ENCODE results near the gene CDH8.
"Not testable (repeated sequence)": the region's sequence is repeated elsewhere in the genome, so short reads cannot be mapped to it uniquely, and the experiment has no call there.

Gene CDH8

DNA sequence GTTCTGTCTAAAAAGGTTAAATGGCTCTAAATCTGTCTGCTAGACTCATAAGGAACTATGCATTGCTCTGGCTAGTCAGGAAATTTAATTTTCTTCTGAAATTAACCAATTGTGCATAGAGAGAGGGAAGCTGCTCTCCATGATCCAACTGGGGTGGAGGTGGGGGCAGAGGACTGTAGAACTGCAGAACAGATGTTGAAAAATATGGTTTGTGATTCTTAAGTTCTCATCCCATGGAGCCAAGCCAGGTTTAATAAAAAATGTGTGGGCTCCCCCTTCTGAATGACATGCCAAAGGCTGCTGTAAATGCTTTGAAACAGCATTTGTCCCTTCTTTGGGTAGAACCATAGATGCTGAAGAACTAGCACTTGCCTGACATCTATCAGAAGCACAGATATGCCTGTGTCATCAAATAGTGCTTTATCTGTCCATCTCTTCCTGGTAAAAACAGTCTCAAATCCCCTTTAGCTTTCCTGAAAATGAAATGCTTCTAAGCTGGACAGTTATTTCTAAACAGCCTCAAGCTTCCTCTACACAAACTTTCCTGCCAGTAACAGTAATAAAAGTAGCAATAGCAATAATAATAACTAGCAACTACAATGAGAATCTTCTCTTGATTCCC lies 221.4 kb downstream of the CDH8 start:
- H3K9me3 Mint-ChIP-seq: peaks cover 0 to 4% of the 10 kb centered on the region in 2 donors
- DNase-seq (no peak), ATAC-seq (no peak)
- no peaks in the 10 kb centered on the region for H3K4me1 Mint-ChIP-seq
- H3K27me3 Mint-ChIP-seq: no peaks in the 10 kb centered on the region
- H3K4me3 Mint-ChIP-seq: no peak overlapping the region
- no peak overlapping the region for H3K27ac Mint-ChIP-seq

- Mint-ChIP-seq H3K27ac (no peak overlapping the region), H3K4me3 (no peak overlapping the region), H3K4me1 (no peaks in the 10 kb centered on the region), H3K9me3 (no peaks in the 10 kb centered on the region), H3K27me3 (no peaks in the 10 kb centered on the region)
- no peak for ATAC-seq
- no peak for DNase-seq
Measured at GRCh38 chr16:61813339-61813738, 222.9 kb downstream of the CDH8 start.

DNA sequence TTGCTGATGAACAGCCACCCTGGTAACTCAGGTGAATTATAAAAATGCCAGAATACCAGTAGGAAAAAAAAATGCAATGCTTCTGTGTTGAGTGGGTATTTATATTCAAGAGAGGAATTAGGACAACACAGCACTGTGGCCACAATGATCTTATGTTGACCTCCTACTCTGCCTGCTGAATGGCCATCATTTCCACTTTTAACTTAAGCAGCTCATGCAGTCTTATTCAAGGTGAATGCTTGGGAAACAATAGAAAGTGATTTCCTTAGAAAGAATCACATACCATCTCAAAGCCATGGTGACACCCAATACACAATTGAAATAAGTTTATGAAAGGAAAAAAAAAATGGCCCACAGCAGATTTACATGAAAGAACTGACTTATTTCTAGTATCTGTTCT lies 224.0 kb downstream of the CDH8 start:
- Mint-ChIP-seq H3K27me3 (no peaks in the 10 kb centered on the region), H3K4me3 (no peak overlapping the region), H3K9me3 (no peaks in the 10 kb centered on the region), H3K27ac (no peak overlapping the region), H3K4me1 (no peaks in the 10 kb centered on the region)
- no peak for ATAC-seq
- no peak for DNase-seq

- no peaks in the 10 kb centered on the region for H3K27me3 Mint-ChIP-seq
- ATAC-seq (no peak), DNase-seq (no peak)
- no peak overlapping the region for H3K27ac Mint-ChIP-seq
- H3K4me3 Mint-ChIP-seq: no peak overlapping the region
- no peaks in the 10 kb centered on the region for H3K4me1 Mint-ChIP-seq
- H3K9me3 Mint-ChIP-seq: peaks cover 0 to 7% of the 10 kb centered on the region in 2 donors
Measured at GRCh38 chr16:61807551-61807950, 228.7 kb downstream of the CDH8 start.

DNA sequence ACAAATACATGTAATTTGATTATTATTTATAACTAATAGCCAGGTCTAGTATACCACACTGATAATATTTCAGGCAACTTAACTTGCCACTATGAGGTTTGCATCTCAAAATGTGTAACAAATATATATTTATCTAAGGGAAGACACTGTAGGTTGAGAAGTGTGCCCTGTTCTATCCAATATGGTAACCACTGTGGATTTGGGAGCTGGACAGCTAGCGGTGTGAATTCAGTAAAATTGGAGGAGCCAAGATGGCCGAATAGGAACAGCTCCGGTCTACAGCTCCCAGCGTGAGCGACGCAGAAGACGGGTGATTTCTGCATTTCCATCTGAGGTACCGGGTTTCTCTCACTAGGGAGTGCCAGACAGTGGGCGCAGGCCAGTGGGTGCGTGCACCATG lies 235.0 kb downstream of the CDH8 start:
- peaks cover 4 to 20% of the 10 kb centered on the region in 2 donors for H3K9me3 Mint-ChIP-seq
- H3K27me3 Mint-ChIP-seq: not testable (repeated sequence)

DNA sequence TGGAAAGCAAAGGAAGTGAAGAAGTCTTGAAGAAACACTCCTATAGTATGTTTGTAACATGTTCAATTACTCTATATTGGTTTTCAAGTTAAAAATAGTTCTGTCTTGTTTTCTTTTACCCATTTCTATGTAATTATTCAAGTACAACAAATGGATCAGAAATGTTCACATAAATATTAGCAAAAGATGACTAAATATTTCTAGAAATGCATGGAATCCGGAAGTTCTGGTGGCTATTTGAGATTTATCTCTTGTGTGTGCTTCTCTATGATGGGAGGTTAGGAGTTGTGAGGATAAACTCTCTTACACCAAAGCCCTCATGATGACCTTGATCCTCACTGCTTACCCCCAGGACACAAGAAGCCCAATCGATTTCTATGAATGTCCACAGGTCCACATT lies 237.5 kb downstream of the CDH8 start:
- H3K9me3 Mint-ChIP-seq: peaks cover 13 to 24% of the 10 kb centered on the region in 2 donors
- no peaks in the 10 kb centered on the region for H3K4me1 Mint-ChIP-seq
- DNase-seq (no peak), ATAC-seq (no peak)
- no peak overlapping the region for H3K27ac Mint-ChIP-seq
- H3K27me3 Mint-ChIP-seq: no peaks in the 10 kb centered on the region
- H3K4me3 Mint-ChIP-seq: no peak overlapping the region

More for the DNA sequence above, 235.0 kb downstream of the CDH8 start:
- not testable (repeated sequence) for H3K27ac Mint-ChIP-seq, H3K4me1 Mint-ChIP-seq, H3K4me3 Mint-ChIP-seq, ATAC-seq, DNase-seq

DNA sequence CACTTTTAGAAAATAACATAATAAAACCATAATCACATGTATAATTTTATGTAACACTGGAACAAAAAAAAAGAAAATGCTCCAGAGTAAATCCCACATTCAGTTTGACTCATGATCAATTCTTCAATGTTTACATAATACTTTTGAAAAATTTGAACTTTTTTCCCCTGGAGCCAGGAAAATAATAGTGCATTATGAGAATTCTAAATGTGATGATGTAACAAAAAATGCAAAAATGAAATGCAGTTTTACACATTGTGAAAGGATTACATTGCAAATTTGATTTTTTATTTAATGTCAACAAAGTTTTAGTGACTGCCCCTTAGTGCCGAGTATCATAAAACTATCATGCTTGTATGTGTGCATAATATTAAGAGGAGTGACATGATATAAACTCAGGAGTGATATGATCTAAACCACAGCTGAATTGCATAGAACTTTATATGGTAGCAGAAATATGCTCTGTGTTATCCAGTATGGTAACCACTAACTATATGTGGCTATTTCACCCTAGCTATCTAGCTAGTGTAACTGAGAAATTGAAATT lies 238.2 kb downstream of the CDH8 start:
- no peaks in the 10 kb centered on the region for H3K27me3 Mint-ChIP-seq
- ATAC-seq (no peak), DNase-seq (no peak)
- H3K9me3 Mint-ChIP-seq: peaks cover 13 to 18% of the 10 kb centered on the region in 2 donors
- H3K27ac Mint-ChIP-seq: no peak overlapping the region
- H3K4me3 Mint-ChIP-seq: no peak overlapping the region
- H3K4me1 Mint-ChIP-seq: no peaks in the 10 kb centered on the region

- ATAC-seq (no peak), DNase-seq (no peak)
- peaks cover 13 to 18% of the 10 kb centered on the region in 2 donors for H3K9me3 Mint-ChIP-seq
- H3K4me1 Mint-ChIP-seq: no peaks in the 10 kb centered on the region
- H3K27me3 Mint-ChIP-seq: no peaks in the 10 kb centered on the region
- no peak overlapping the region for H3K4me3 Mint-ChIP-seq
- no peak overlapping the region for H3K27ac Mint-ChIP-seq
Measured at GRCh38 chr16:61797296-61797795, 238.9 kb downstream of the CDH8 start.

- ATAC-seq: no peak
- Mint-ChIP-seq H3K27me3 (no peaks in the 10 kb centered on the region), H3K9me3 (peaks cover 9 to 12% of the 10 kb centered on the region in 2 donors), H3K4me3 (no peak overlapping the region), H3K4me1 (no peaks in the 10 kb centered on the region), H3K27ac (no peak overlapping the region)
- no peak for DNase-seq
Measured at GRCh38 chr16:61792194-61792909, 243.9 kb downstream of the CDH8 start.

DNA sequence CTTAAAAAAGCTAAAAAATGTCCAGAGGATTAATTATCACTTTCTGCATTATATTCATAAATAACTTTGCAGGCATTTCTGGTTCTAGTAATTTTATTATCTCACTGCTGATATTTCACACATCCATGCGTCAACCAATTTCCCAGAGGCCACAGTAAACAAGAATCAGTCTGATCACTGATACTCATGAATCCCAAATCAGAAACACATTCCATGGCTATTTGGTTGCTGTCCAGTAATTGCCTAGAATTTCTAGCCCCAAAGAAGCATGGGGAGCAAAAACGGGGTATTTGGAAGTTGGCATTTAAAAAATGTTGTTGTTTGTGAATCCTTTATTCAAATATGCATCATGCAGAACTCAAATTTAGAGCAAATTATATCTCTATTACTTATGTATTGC lies 244.8 kb downstream of the CDH8 start:
- Mint-ChIP-seq H3K27ac (no peak overlapping the region), H3K4me1 (no peaks in the 10 kb centered on the region), H3K27me3 (no peaks in the 10 kb centered on the region), H3K9me3 (peaks cover 4 to 9% of the 10 kb centered on the region in 2 donors), H3K4me3 (no peak overlapping the region)
- no peak for DNase-seq
- ATAC-seq: no peak

GRCh38 chr16:61781855-61782254 lies 254.4 kb downstream of the CDH8 start:
- H3K27me3 Mint-ChIP-seq, DNase-seq, H3K27ac Mint-ChIP-seq, H3K4me3 Mint-ChIP-seq, H3K4me1 Mint-ChIP-seq, ATAC-seq: not testable (repeated sequence)
- peaks cover 6 to 15% of the 10 kb centered on the region in 2 donors for H3K9me3 Mint-ChIP-seq

DNA sequence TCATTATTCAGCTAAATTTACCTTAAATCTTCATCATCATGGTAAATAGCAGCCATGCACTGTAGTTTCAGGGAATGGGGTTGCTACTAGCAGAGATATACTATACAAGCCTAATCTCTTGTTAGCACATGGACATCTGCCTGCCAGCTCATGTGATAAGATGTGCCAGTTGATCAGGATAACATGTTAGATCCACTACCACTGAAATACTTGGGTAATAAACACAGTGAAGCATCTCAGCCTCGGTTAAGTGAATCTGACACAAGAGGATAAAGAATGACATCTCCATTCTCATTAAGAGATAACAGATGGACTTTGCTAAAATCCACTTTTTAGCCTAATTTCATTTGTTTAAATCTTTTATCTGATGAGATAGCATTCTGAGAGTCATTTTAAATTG lies 256.1 kb downstream of the CDH8 start:
- Mint-ChIP-seq H3K4me1 (no peaks in the 10 kb centered on the region), H3K4me3 (no peak overlapping the region), H3K27me3 (no peaks in the 10 kb centered on the region), H3K27ac (no peak overlapping the region), H3K9me3 (peaks cover 10 to 23% of the 10 kb centered on the region in 2 donors)
- ATAC-seq (no peak), DNase-seq (no peak)

DNA sequence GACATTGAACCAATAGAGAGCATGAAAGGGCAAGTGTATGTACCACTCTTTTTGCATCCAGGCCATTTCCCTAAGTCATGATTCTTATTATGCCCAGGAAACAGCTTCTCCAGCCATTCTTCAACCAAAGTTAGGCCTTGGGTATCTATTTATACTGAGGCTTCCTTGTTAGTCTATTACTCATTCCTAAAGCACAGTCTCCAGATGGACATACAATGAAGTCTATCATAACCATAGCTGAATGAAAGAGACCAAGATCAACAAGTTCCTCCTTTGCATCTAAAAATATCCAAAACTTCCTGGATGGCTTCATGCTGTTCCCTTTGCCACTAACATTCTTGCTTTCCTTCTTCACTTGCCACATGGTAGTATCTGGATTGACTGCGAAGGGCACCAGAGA lies 265.9 kb downstream of the CDH8 start:
- Mint-ChIP-seq H3K4me1 (no peaks in the 10 kb centered on the region), H3K27me3 (no peaks in the 10 kb centered on the region), H3K4me3 (no peak overlapping the region), H3K27ac (no peak overlapping the region), H3K9me3 (peaks cover 7 to 8% of the 10 kb centered on the region in 2 donors)
- DNase-seq (no peak), ATAC-seq (no peak)

DNA sequence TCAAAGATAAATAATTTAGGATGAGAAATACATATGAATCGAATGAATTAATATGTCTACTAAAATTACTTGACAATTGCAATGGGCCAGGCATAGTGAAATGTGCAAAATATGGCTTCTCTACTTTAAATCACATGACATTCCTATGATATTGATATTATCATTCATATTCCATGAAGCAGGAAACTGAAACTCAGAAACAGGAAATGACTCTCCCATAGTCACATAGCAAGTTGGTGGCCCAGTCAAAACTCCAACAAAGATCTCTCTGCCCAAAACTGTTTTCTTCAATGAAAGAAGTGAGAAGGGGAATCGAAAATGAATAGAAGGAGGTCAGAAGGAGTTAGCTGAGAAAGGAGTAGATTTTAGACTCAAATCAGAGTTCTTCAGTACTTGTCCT lies 272.2 kb downstream of the CDH8 start:
- no peak overlapping the region for H3K4me3 Mint-ChIP-seq
- DNase-seq (no peak), ATAC-seq (no peak)
- H3K4me1 Mint-ChIP-seq: no peaks in the 10 kb centered on the region
- H3K9me3 Mint-ChIP-seq: peaks cover 5 to 6% of the 10 kb centered on the region in 2 donors
- H3K27me3 Mint-ChIP-seq: no peaks in the 10 kb centered on the region
- H3K27ac Mint-ChIP-seq: no peak overlapping the region

GRCh38 chr16:61763013-61763412 lies 273.2 kb downstream of the CDH8 start:
- Mint-ChIP-seq H3K4me3 (no peak overlapping the region), H3K27me3 (no peaks in the 10 kb centered on the region), H3K4me1 (no peaks in the 10 kb centered on the region), H3K27ac (no peak overlapping the region), H3K9me3 (peaks cover 5 to 8% of the 10 kb centered on the region in 2 donors)
- DNase-seq (no peak), ATAC-seq (no peak)

DNA sequence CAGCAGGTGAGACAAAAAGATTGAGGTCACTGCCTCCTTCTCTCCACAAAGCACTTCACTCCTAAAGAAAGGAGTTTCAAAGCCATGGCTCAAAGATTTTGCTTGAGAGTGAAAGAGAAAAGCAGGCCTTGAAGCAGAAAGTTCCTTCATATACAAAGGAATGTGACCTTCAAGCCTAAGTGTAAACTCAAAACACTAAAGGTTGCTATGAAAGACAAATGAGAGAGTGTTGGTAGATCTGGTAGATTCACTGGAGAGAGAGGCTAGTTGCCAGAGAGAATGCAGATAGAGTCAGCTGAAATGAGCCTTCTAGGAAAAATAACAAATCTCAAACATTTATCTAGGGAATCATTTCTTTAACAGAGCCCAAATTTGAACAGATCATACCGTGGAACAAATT lies 305.2 kb downstream of the CDH8 start:
- H3K4me3 Mint-ChIP-seq: no peak overlapping the region
- no peak for ATAC-seq
- peaks cover 24 to 34% of the 10 kb centered on the region in 2 donors for H3K9me3 Mint-ChIP-seq
- no peaks in the 10 kb centered on the region for H3K4me1 Mint-ChIP-seq
- DNase-seq: no peak
- H3K27ac Mint-ChIP-seq: no peak overlapping the region
- H3K27me3 Mint-ChIP-seq: no peaks in the 10 kb centered on the region
